GM19324 (cell line): ENCODE results near the gene CACNA2D4.

Source experiments
- ATAC-seq: cut with Tn5 transposase; IDR thresholded peaks from one replicate; pipeline ENCODE4 v1.9.1; 2021; ENCODE audit warnings: mild to moderate bottlenecking, moderate library complexity; ENCODE audit not compliant: unreplicated experiment, low FRiP score

Gene CACNA2D4

DNA sequence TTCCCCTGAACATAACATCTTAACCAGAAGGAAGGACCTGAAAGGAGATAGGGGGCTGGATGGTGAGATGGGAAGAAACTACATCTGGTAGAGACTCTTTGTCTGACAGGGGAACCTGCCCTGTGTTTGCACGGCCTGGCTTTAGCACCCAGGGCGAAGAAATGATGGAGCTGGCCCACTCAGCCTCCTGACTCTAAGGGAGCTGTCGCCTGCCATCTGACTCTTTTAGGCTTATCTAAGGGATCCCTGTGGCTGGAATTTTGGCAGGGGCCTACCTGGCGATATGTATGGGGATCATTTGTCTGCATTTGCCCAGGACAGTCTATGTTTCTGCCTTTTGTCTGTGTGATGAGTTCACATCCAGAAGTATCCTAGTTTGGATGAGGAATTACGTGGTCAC lies 15.6 kb upstream of the CACNA2D4 start:
- no peak for ATAC-seq

DNA sequence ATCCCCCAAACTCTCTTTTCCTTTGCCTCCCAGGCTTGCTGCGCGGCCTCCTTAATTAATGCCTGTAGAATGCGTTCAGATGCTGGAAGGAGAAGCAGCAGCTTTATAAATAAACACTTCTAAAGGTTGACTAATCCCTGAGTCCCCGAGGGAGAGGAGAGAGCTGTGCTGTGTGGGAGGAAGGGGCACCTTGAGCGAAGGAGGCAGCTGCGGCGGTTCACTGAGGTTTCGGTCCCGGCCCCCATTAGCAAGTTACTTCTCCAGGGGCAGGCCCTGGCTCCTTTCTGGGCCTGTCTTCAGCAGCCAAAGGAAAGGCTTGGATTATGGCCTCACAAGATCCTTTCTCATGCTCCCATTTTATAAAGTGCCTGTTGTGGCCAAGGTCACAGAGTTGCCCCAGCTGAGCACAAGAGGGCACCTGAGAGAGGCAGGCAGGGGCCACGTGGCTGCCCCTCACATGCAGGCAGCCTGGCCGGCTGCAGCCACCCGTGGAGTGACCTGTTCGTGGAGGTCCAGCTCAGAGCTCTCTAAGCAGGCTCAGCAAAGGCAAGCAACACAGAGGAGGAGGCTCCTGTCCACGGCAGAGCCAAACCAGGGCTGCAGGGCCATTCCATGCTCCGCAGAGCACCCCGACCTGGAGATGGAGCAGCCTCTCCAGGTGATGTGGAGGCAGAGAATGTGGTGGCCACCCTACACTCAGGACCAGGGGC lies 15.0 kb upstream of the CACNA2D4 start:
- no peak for ATAC-seq

DNA sequence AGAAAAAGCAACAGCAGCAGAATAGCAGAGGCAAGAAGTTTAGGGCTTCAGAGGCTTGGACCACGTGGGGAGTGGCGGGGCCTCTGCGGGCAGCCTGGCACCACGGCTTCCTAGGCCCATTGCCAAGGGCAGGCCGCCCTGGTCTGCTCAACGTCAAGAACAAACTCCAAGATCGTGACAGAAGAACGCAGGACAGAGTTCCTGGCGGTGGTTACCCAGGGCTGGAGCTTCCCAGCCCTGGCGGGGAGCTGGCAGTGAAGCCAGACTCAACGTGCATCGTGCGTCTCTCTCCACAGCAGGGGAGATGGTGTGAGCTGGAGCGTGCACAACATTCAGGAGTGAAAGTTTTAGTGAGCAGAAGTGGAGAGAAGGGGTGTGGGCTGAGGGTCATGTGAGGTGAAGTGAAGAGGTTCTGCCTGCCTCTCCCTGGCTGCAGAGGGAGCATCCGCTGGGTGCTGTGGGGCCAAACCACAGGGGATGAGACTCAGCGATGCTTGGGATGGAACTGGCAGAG lies 13.9 kb upstream of the CACNA2D4 start:
- no peak for ATAC-seq

- ATAC-seq: no peak
These were observed 13.2 kb upstream of the CACNA2D4 start for GRCh38 chr12:1931642-1932041.

- no peak for ATAC-seq
These were observed 12.5 kb upstream of the CACNA2D4 start for GRCh38 chr12:1930803-1931597.

DNA sequence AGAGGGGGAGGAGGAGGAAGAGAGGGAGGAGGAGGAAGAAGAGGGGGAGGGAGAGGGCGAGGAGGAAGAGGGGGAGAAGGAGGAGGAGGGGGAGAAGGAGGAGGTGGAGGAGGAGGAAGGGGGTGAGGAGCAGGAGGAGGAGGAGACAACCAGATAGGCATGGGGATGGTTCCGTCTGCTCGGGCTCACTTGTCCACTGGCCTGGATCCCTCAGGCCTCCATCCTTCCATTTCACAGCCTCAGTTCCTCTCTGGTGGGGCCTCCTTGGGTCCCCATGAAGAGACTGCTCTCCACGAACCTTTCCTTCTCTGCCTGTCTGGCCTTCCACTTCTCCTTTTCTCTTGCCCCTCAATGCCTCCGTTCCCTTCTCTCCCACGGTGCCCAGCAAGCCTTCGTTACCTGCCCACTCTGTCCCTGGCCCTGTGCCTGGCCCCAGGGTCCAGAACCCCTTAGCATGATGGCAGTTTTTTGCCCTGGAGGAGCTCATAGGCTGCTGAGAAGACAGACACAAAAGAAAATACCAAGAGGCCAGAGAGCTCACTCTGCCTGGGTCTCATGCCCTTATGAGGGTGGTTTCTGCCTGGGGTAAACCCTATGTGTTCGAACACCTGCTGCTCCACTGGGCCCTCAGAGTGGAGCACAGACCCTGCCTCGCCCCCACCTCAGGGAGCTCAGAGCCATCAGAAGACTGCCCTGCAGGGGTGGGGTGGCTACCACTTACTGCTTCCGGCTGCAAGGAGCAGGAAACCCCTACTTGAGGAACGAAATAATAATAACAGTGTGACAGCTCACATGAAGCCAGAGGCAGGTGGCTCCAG lies 11.7 kb upstream of the CACNA2D4 start:
- no peak for ATAC-seq

DNA sequence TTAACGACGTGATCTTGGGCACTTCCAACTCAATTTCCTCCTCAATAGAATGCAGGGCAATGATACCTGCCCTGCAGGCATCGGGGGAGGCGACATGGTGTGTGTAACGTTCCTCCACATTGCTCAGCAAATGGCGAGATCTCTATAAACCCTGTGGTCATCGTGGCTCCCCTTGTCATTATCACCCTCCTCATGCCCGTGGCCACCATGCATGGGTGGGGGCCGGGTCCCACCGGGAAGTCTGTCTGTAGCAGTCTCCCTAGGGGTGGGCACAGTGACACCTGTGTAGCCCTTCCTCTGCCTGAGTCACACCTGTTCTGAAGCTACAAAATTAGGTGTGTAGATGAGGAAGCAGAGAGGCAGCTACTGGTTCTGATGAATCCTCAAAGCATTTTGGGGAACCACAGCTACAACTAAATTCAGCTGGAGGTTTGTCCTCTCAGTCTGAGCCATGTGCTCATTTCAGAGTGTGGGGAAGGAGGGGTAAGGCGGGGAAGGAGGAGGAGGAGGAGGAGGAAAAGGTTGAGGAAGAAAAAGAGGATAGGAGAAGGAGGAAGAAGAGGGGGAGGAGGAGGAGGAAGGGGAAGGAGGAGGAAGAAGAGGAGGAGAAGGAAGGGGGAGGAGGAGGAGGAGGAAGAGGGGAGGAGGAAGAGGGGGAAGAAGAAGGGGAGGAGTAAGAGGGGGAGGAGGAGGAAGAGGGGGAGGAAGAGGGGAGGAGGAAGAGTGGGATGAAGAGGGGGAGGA lies 11.0 kb upstream of the CACNA2D4 start:
- ATAC-seq: no peak

DNA sequence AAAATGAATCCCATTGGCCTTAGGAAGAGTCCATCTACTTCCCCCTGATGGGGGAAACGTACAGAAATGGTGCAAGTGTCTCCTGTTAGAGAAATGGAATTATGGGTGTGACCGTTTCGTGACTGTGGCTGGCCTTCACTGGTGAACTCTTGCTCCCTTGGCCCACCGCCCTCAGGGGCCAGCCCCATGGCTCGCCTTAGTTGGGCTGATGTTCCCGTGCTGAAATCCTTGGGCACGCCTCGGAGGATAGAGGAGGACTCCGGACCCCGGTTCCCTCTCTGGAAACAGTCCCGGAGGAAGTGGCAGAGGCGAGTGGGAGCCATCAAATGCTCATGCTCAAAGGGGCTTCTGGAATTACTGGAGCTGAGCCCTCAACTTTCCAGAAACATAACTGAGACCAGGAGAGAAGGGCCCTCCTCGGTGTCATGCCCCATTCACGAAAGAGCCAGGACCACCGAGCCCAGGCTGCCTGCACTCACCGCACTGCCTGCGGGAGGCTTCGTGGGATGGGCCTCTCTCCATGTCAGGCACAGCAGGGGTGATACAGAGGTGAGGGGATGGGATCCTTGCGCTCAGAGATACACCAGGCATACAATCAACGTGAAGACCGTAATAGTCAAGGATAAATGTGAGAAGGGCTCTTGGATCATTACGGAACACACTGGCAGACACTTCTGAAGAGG lies 10.1 kb upstream of the CACNA2D4 start:
- no peak for ATAC-seq

DNA sequence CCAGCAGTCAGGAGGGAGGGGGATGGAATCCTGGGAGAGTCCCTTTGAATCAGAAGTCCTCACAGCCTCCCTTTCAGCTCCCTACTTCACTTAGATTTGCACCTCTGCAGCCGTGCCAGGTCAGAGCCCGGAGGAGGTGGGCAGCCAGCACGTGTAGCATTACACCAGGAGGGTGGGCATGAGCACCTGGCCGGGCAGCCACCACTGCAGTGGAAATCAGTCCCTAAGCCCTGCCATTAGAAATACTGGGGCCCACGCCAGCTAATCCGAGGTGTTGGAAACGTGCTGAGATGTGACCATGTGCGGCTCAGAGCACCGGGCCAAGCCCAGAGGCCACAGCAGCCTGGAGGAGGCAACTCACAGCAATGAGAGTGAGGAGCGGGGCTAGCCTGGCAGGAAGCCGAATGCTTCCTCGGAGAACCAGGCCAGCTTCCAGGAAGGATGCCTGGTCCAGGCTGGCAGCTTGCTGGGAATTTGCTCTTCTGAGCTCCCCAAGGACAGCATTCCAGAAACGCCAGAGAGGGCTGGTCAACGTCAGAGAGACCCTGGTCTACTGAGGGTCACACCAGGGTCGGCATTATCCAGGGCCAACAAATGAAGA lies 9.4 kb upstream of the CACNA2D4 start:
- no peak for ATAC-seq

DNA sequence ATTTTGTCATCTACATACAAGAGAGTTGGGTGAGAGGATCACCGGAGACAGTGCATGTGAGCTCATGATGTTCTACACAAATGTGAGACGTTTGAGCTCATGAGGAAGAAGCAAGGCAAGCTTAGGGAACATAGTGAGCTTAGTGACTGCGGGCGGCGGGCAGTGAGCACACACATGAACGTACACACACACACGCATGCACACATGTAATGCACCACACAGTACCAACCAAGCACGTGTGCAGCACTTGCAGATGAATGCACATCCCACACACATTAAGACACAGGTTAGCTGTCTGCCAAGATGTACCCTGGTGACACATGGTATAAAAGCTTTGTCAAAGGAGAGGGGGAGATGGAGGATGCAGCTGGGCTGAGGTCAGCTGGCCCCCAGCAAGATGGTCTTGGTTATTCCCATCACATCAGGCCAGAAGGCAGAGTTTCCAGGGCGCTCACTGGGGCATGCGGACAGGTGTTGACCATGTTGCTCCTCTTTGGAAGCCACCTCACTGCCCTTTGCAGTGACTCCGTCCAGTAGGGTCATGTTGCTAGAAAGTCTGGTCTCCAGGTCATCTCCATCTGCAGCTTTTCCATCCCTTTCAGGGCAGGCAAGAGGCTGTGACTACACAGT lies 8.7 kb upstream of the CACNA2D4 start:
- no peak for ATAC-seq

GRCh38 chr12:1926251-1926657 lies 7.8 kb upstream of the CACNA2D4 start:
- no peak for ATAC-seq

- ATAC-seq: no peak
These were observed 7.2 kb upstream of the CACNA2D4 start for GRCh38 chr12:1925684-1926006.

GRCh38 chr12:1924996-1925683 lies 6.7 kb upstream of the CACNA2D4 start:
- ATAC-seq: no peak

DNA sequence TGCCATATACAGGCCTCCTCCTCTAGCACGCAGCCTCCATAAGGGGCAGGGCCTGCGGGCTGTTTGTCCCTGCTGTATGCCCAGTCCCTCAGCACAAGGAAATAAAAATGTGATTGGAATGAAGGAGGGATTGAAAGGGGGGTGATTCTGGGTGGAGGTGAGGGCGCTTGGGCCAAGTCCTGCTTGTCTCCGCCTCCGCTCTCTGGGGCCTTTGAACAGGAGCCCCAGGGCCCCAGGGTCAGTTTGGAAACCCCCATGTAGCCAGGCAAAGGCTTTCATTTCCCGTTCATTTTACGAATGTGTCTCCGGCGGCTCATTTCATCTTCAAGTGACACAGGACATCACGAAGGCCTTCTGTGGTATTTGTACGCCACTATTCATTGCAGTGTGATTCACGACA lies 4.5 kb upstream of the CACNA2D4 start:
- no peak for ATAC-seq

DNA sequence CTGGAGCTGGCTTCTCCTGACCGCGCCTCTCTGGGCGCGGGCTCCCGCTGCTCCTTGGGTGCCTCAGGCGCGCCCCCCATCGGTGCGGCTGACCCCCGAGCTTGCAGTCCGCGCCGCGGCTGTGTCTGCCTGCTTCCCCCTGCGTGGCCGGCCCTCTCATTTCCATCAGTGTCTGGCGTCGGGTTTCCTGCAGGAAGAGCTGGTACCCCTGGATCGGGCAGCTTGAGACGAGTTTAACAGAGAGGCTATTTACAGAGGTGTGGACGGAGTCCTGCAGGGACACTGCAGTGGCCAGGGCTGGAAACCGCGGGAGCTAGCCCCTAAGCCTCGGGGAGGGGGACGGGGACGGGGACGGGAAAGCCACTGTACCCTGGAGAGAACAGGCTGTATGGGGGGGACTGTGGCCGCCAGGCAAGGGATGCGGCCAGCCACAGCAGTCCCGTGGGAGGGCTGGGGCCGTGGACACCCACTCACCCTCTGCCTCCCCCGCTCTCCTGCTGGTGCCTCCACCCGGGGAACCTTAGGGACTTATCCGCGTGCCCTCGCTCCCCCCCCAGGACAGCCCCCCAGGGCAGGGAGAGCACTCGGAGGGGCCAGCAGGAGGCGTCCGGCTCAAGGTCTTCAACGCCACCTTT lies 3.7 kb upstream of the CACNA2D4 start:
- no peak for ATAC-seq

DNA sequence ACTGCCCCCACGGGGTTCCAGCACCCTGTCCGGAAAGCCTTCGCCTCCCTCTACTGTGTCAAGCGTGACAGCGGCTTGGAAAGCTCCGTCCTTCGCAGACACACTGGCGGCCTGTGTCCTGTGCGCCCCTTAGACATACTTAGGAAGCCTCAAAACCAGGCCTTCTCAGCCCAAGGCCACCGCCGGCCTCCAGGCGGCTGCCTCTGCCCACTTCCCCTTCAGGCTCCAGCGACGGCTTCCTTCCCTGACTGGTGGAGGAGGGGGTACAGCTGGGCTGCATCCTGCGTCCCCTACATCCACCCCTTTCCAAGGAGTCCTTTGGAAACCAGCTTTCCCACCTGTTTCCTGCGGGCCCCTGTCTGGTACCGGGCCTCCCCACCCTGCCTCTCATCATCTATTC lies 2.5 kb upstream of the CACNA2D4 start:
- no peak for ATAC-seq

- no peak for ATAC-seq
These were observed 2.0 kb upstream of the CACNA2D4 start for GRCh38 chr12:1920436-1920835.

DNA sequence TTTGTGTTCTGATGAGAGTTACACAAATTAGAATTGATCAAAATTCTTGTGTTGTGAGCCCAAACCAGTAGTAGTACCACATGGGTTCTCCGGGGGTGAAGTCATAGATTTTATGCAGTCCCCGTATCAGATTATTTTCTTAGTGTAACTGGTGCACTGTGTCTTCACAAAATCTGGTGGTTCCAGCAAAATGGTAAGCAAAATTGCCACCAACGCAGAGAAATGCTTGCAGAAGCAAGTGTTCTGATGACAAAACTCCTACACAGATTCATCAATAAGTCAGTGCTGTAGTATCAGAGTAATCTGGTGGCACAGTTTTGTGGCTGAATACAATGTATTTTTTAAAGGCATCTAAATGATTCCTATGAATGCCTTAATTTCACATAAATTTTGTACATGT lies 1.3 kb upstream of the CACNA2D4 start:
- ATAC-seq: no peak
